HG03432 (cell line): ENCODE measurements around the gene SLC10A3.
A peak's percentile ranks its signal among the peaks of the same experiment; 100 is the strongest.

ENCODE experiments used
- ATAC-seq: cut with Tn5 transposase; IDR thresholded peaks from one replicate; pipeline ENCODE4 v1.9.1; 2021; ENCODE audit warnings: mild to moderate bottlenecking, moderate library complexity; ENCODE audit not compliant: unreplicated experiment

SLC10A3 gene

DNA sequence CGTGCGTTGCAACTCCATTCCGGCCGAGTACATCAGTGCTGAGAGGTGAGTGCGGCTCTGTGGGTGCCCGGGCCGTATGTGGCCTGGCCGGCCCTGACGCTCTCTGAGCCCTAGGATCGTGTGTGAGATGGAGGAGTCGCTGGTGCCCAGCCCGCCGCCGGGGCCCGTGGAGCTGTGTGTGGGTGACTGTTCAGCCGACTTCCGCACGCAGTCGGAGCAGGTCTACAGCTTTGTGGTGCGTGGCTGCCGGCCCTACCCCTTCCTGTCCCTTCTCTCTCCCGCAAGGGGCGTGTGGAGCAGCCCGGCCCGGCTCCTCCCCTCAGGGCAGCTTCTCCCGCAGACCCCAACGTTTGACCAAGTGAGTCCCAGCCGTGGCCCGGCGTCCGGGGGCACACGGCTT is 24.4 kb downstream of the SLC10A3 start:
- no peak for ATAC-seq

DNA sequence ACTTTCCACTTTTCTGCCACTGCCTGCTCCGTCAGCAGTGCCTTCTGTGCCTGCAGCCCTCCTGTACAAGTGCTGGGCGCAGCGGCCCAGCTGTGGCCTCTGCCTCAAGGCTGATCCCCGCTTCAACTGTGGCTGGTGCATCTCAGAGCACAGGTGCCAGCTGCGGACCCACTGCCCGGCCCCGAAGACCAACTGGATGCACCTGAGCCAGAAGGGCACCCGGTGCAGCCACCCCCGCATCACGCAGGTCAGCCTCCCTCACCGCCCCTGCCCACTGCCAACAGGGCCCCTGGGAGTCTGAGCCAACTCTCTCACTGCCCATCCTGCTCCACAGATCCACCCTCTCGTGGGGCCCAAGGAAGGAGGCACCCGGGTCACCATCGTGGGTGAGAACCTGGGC is 24.8 kb downstream of the SLC10A3 start:
- no peak for ATAC-seq

DNA sequence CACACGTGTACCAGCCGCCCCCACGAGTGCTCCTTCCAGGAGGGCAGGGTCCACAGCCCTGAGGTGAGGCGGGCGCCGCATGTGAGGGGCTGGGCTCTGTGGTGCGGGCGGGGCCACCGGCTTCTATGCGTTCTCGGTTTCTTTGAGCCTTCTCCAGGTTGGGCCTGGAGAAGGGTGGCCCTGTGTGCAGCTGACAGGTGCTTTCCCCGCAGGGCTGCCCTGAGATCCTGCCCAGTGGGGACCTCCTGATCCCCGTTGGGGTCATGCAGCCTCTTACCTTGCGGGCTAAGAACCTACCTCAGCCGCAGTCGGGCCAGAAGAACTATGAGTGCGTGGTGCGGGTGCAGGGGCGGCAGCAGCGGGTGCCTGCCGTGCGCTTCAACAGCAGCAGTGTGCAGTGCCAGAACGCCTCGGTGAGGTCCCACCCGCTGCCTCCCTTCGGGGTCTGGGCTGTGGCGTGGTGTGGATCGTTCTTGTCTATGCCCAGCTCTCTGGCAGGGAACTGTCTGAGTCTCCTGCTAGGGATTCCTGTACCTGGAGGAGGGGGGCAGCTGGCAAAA is 25.5 kb downstream of the SLC10A3 start:
- ATAC-seq = no peak

DNA sequence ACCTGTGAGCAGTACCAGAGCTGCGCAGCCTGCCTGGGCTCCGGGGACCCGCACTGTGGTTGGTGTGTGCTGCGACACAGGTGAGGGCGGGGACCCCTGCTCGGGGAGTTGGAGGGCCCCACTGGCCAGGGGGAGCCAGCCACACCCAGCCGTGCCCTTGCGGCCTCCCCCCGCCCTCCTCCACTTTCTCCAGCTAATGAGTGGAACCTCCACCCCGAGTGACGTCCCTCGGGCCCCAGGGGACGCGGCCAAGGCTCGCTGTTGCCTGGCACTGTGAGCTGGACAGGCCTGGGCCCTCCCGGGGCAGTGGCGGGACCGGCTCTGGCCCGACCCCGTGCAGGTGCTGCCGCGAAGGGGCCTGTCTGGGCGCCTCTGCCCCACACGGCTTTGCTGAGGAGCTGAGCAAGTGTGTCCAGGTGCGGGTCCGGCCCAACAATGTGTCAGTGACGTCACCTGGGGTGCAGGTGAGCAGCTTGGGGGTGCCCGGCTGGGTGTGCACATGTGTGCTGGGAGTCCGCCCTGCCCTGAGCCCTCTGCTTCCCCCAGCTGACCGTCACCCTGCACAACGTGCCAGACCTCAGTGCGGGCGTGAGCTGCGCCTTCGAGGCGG is 26.7 kb downstream of the SLC10A3 start:
- ATAC-seq = no peak

DNA sequence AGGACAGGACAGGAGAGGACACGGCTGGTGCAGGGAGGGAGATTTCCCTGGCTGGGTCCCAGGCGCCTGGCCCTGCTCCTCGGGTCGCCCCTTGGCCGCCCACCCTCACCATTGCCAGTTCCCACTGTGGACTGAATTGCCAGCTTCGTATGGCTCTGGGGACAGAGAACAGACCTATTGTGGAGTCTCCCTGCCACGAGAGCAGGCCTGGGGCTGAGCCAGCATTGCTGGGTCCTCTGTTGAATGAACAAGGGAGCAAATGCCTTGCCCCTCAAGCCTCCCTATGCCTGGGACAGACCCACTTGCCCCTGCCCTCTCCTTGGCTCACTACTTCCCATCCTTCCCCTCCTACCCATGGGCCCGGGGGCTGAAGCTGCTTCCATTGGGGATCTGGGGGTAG is 28.0 kb downstream of the SLC10A3 start:
- ATAC-seq = no peak

DNA sequence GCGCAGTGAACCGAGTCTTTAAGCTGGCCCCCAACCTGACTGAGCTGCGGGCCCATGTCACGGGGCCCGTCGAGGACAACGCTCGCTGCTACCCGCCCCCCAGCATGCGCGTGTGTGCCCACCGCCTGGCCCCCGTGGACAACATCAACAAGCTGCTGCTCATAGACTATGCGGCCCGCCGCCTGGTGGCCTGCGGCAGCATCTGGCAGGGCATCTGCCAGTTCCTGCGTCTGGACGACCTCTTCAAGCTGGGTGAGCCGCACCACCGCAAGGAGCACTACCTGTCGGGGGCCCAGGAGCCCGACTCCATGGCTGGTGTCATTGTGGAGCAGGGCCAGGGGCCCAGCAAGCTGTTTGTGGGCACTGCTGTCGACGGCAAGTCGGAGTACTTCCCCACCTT is 30.1 kb downstream of the SLC10A3 start:
- ATAC-seq = no peak

DNA sequence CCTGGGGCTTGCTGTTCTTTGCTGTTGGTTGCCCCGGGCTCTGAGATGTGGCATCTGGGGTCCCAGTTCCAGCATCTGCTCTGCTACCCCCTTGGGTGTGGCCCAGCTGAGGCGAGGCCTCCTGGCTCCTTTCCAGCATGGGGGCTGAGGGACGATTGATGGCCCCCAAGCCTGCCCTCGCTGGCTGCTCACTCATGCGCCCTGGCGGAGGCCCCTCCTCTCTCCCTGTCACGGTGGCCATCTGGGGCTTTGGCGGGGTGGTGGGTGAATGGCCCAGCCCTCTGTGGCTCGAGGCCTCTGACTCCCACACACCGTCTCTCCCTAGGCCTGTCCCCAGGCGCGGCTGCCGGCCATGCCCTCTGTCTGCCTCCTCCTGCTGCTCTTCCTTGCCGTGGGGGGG is 30.6 kb downstream of the SLC10A3 start:
- no peak for ATAC-seq

DNA sequence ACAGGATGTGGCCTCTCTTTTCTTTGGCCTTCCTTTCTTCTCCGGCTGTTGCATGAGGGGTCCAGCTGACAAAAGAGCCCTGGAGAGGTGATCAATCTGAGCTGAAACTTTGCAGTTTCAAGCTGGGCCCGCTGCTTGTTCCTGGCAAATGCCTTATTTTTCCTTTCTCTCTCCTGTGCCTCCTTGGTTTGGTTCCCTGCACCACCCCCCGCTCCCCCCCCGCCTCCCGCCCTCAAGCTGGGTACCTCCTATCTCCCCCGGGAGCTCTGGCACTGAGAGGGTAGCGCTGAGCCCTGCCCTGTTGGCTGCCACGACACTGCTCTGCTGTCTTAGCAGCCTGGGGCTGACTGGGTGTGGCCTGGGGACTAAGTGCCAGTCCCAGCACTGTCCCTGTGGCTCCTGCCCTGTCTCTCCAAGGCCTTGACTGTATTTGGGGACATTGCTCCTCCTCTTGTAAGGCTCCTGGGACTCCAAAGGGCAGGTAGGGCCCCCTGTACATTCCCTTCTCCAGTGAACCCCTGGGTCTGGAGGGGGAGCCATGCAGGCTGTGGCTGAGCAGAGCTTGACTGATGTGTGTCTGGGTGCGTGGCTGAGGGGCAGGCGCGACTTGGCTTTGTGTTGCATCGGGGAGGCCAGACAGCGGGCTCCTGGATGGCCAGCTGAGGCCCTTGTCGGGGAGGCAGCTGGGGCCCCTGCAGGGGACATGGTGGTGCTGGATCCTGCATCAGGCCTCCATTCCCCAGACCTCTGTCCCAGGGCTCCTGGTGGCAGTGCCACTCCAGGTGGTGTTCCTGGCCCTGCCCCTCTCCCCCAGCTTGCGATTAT is 31.3 kb downstream of the SLC10A3 start:
- ATAC-seq = no peak

DNA sequence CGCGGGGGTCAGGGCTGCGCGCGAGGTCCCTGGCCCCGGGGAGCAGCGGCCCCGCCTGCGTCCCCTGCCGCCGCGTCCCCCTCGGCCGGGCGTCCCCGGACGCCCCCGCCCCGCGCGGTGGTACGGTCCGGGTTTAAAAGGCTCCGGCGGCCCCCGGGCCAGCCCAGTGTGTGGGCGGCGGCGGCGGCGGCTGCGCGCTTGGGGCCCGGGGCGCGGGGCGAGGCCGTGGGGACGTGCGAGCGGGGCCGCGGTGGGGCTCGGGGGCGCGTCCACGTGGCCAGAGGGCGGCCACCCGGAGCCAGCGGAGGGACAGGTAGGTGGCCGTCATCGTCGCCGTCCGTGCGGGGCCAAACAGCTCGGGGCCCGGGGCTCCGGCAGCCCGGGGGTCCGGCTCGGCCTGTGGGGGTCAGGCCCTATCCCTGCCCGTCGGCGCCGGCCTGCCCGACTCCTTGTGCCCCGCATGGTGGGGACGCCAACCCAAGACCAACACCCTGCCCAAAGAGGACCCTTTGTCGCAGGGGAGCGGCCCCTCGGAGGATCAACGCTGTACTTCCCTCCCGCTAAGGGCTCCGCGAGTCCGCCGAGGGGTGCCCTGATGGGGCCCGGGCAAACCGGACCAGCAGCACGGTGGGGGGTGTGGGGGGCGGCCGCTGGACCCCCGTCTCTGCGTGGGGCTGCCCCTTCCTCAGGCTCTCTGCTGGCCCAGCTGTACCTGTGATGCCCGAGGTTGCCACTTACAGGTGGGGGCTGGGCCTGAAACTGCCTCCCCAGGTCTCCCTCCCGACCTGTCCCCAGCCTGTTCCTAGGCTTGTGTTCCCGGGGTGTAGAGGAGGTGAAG is 32.1 kb downstream of the SLC10A3 start, which contains the start of gene PLXNA3:
Gene PLXNA3, plus strand, starts transcription at position 166 of the 838 bp plus-strand sequence. CDS start 1,903 bp downstream, outside the sequence.
- peak; percentile 64 for ATAC-seq

DNA sequence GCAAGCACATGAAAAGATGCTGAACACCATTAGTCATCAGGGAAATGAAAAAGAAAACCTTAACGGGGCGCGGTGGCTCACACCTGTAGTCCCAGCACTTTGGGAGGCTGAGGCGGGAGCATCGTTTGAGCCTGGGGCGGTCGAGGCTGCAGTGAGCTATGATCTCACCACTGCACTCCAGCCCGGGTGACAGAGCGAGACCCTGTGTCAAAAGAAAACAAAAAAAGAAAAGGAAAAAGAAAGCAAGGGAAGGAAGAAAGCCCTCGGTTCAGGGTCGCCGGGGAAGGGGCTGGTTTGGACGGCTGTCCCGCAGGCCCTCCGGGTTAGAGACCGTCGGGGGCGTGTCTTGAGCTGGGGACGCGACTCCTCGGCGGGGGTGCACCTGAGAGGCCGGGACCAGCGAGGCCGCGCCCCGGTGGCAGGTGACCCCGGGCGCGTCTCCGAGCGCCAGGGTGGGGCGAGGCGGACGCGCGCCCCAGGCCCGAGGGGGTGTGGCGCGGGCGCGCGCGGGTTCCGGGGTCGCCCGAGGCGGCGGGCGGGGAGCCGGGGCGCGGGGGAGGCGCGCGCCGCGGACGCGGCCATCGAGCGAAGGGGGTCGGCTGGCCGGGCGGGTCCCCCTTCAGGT is 32.8 kb downstream of the SLC10A3 start:
- ATAC-seq = peak; percentile 61

DNA sequence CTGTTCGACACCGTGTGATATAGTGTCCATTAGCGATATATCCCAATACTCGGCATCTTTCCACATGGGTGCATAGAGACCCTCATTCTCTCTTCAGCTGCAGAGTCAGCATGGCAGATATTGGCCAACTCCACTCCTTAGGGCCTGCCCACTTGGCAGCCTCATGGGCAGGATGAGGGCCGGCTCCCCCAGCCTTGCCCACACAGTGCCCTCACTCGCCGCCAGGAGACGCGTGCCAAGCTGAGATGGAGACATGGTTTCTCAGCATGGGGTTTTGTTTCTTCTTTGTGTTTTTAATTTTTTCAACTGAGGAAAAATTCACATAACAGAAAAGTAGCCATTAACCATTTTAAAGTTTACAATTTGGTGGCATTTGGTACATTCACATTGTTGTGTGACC is 37.6 kb downstream of the SLC10A3 start:
- no peak for ATAC-seq

DNA sequence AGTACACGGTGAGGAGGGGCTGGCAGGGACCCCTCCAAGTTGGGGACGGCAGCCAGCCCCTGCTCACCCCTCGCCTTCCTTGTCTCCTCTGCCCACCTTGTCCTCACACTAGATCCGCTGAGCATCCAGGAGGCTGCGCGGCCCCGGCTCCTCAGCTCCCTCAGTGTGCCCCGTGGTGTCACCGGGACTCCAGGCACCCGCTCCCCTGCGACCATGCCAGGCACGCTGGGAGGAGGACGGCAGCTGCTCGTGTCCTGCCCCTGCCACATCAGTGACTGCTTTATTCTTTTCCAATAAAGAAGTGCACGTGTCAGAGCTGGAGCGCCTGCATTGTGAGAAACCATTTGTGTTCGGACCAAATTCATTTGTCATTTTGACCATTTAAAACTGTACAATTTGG is 40.1 kb downstream of the SLC10A3 start:
- no peak for ATAC-seq

DNA sequence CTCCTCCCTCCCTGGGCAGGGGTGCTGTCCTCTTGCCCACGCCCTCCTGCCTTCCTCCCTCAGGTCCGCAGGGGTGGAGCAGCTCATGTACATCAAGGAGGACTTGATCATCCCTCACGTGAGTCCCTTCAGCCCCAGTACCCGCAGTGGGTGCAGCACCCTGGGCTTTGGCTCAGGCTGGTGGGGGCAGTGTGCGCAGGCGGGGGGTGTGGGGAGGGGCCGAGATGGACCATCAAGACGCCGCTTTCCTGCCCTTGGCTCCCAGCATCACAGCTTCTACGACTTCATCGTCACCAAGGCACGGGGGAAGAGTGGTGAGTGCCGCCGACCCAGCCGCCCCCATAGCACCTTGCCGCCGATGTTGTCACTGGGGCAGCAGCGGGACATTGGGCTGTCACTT is 40.8 kb downstream of the SLC10A3 start:
- ATAC-seq = no peak

DNA sequence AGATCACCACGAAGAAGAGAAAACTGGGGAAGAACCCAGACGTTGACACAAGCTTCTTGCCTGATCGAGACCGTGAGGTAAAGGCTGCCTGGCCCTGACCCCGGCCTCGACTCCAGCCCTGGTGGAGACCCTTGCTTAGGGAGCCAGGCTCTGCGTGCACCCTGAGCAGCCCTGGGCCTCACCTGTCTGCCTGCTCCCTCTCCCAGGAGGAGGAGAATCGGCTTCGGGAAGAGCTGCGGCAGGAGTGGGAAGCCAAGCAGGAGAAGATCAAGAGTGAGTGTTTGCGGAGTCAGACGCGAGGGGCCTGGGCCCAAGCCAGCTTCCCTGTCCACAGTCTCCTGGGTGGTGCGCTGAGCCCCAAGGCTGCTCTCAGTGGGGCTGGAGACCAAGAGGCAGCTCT is 41.9 kb downstream of the SLC10A3 start:
- no peak for ATAC-seq

DNA sequence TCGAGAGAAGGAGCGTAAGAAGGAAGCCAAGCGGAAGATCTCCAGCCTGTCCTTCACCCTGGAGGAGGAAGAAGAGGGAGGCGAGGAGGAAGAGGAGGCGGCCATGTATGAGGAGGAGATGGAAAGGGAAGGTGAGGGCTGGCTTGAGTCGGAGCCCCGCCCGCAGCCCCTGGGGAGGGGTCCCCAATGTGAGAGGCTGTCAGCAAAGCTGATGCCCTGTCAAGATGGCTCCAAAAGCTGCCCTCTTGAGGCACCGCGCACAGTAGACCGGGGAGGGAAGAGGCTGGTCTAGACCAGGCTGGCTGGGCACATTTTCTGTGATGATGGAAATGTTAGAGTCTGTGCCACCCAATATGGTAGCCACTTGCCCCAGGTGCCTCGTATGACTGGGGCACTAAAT is 44.0 kb downstream of the SLC10A3 start:
- ATAC-seq = no peak

DNA sequence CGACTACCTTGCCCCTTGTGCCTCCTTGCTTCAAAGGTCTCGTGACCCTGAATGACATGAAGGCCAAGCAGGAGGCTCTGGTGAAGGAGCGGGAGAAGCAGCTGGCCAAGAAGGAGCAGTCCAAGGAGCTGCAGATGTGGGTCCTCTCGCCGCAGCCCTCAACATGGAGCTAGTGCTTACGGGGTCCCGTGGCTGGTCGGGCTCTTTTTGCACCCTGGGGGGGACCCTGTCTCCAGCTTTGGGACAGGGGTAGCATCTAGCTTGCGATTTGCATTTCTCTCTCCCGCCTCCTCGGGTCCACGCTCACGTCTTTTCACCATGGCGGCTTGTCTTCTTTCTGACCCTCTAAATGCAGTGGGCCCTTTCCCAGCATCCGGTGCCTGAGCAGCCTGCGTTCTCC is 44.7 kb downstream of the SLC10A3 start:
- ATAC-seq = no peak

DNA sequence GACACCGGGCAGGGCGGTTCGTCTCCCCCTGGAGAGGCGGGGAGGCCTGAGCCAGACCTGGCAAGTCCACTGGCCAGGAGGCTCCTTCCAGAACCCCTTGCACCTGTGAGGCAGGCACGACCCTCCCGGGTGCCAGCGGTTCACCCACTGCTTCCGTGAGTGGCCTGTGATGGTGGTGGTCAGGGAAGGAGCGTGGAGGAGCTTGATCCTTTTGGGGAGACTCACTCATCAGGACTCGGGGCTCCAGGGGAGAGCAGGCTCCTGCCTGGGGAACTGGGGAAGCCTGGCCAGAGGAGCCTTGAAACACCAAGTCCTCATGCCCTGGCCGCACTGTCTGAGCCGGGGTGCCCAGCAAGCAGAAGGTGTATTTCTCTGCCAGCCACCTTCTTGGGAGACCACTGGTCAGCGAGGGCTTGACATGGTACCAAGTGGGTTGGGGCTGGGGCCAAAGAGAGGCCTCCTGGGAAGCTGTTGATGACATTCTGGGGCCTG is 45.6 kb downstream of the SLC10A3 start:
- ATAC-seq = no peak

DNA sequence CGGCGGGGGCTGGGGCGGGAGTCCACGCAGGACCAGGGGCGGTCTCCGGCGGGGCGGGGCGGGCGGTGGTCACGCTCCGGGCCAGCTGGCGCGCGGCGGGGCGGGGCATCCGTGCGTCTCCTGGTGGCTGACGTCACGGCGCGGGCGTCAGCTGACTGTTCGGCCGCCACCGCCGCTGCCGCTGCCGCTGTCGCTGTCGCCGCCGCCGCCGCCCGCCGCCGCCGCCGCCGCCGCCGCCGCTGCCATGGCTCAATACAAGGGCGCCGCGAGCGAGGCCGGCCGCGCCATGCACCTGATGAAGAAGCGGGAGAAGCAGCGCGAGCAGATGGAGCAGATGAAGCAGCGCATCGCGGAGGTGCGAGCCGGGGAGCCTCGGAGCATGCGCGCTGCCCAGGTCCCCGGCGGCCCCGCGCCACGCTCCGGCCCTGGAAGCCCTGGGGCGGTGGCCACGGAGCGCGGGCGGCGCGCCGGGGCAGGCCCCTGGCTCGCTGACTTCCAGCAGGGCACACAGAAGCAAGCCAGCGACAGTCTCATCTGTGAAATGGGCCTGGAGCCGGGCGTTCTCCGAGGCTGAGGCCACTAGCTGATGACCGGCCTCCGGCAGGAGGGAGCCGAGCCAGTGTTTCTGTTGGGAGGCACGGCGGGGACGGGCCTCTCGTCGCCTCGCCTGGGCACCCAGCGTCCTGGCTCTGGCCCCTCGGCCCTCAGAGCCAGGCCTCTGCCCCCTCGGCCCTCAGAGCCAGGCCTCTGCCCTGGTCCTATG is 46.3 kb downstream of the SLC10A3 start, which contains the start of gene FAM50A:
Gene FAM50A, plus strand, starts transcription at position 150 of the 763 bp plus-strand sequence. Its CDS starts 95 bp downstream, at position 245.
- ATAC-seq = peak; percentile 79

DNA sequence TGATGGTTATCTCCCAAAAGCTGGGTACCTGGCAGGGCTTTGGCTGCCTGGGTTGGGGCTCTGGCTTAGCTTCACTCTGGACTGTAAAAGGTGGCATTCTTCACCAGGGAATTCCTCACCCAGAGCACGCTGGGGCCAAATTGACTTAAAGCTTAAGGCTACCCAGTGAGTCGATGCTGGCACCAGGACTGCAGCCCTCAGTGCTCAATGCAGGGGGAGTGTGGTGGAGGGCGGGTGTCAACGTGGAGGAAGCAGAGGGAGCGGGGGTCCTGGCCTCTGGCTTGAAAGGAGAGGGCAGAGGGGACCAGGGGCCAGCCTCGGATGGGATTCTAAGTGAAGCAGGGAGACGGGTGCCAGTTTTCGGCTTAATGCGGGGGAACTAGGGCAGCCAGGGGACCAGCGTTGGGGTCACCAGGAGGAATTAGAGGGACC is 46.9 kb downstream of the SLC10A3 start:
- ATAC-seq = no peak
